ENCODE results near the gene ZBTB25.

GRCh38 chr14:64500088-64500487, 3.5 kb downstream of the ZBTB25 start:
- TF ChIP-seq POLR2A (IDR thresholded peaks at IDR 0.05) (no peak), CTCF (IDR thresholded peaks at IDR 0.05 in 4 of 5, conservative IDR thresholded peaks at IDR 0.05 in 1 of 5) (no peak)
